Calu3 (cell line): Measurements from ENCODE around the gene PTPRN2. TPM values are rescaled to one million over a fixed set of nuclear protein-coding genes. Genes with fewer than 3 reads are reported as not detected.

Source experiments
- BruUV-seq: library from RNA; stranded (reverse); fragments of 400-500 nt; replicated peaks from 2 replicates; lab custom pipeline; 2021; lab: Mats Ljungman, UMichigan
- CTCF ChIA-PET: fragments of 300-600 bp; sonication (Branson Sonifier 250); formaldehyde crosslinking; loops from one replicate; lab custom pipeline; 2022; ENCODE audit warnings: antibody characterized with exemption; lab: Charles Lee
- DNase-seq: peaks from one replicate; pipeline ENCODE4 v3.0.0; 2022
- H3K27ac Mint-ChIP-seq: one replicate; pipeline ENCODE4 v1.8.0; 2022; ENCODE audit warnings: mixed read lengths; ENCODE audit not compliant: unreplicated experiment
- H3K27me3 Mint-ChIP-seq: one replicate; pipeline ENCODE4 v1.8.0; 2022; ENCODE audit warnings: mixed read lengths; ENCODE audit not compliant: unreplicated experiment
- H3K36me3 Mint-ChIP-seq: one replicate; pipeline ENCODE4 v1.8.0; 2022; ENCODE audit warnings: mild to moderate bottlenecking, moderate library complexity, mixed read lengths; ENCODE audit not compliant: insufficient read depth, unreplicated experiment
- H3K4me1 Mint-ChIP-seq: one replicate; pipeline ENCODE4 v1.8.0; 2022; ENCODE audit warnings: mild to moderate bottlenecking, low read depth, mixed read lengths; ENCODE audit not compliant: unreplicated experiment
- H3K4me3 Mint-ChIP-seq: one replicate; pipeline ENCODE4 v1.8.0; 2022; ENCODE audit warnings: mild to moderate bottlenecking, low read depth, moderate library complexity, mixed read lengths; ENCODE audit not compliant: unreplicated experiment
- H3K9me3 Mint-ChIP-seq: one replicate; pipeline ENCODE4 v1.8.0; 2022; ENCODE audit warnings: low read depth, mixed read lengths; ENCODE audit not compliant: unreplicated experiment
- CTCF ChIP-seq: fragments of 200-600 bp; IDR thresholded peaks from one replicate; pipeline ENCODE4 v1.8.0; 2022; ENCODE audit warnings: antibody characterized with exemption; ENCODE audit not compliant: unreplicated experiment
- intact Hi-C: fragments of 100-400 bp; cut with micrococcal nuclease; formaldehyde crosslinking; loops from one replicate; pipeline ENCODE4 v1.10.0; 2022; ENCODE audit not compliant: unreplicated experiment
- total RNA-seq: library from RNA; stranded (reverse); gene quantifications from 2 replicates; pipeline ENCODE4 v1.2.3, GENCODE V29; 2022

The PTPRN2 gene
- total RNA-seq, 1 experiment from 2014 or later: 2.0 TPM

DNA sequence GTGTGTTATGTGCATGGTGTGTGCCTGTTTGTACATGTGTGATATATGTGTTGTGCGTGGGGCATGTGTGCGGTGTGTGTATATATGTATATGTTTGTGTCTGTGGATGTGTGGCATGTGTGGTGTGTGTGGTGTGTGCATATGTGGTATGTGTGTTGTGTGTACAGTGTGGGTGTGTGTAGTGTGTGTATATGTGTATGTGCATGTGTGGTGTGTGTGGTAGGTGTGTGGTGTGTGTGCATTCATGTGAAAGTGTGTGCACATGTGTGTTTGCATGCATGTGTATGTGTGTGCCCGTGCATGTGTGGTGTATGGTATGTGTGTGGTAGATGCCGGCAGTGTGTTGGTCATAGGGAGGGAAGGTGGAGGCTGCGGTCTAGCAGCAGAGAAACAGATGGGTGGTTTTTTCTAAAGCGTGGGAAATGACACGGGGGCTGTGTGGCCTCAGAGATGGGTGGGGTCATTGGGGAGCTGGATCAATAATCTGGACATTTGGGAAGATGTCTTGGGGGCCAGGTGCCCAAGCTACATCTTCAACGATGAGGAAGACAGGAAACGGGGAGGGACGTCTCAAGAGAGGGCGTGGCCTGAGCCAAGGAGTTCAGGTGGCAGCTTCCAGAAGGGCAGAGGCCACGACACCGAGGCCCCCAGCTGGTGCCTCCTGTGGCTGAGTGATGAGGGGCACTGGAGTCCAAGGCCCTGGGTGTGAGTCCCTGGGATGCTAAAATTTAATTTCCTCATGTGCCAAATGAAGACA lies 769.5 kb downstream of the PTPRN2 start:
- H3K36me3 Mint-ChIP-seq: no peaks in the 10 kb centered on the region
- CTCF ChIA-PET: no interaction called here
- TF ChIP-seq CTCF: no peak
- H3K4me1 Mint-ChIP-seq: no peaks in the 10 kb centered on the region
- H3K4me3 Mint-ChIP-seq: no peak overlapping the region
- no peaks in the 10 kb centered on the region for H3K27me3 Mint-ChIP-seq
- no TSS peak for BruUV-seq
- no peak overlapping the region for H3K27ac Mint-ChIP-seq
- H3K9me3 Mint-ChIP-seq: peaks cover 9% of the 10 kb centered on the region
- DNase-seq: no peak
- intact Hi-C loops: no loop called here

DNA sequence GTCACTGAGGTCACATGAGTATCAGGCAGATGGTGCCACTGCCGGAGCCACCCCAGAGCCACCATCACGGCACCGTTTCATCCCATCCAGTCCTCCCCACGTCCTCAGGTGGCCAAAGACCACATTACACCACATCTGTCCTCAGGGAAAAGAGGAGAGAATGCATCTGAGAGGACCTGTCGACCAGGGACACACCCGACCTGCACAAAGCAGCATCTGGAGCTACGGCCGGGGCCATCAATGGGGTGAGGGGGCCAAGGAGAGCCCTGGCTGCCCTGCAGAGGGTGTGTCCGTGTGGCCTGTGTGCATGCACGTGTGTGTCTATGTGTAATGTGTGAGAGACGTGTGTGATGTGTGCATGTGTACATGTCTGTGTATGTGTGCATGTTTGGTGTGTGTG lies 770.2 kb downstream of the PTPRN2 start:
- DNase-seq: no peak
- Mint-ChIP-seq H3K27me3 (no peaks in the 10 kb centered on the region), H3K36me3 (no peaks in the 10 kb centered on the region), H3K4me1 (no peaks in the 10 kb centered on the region), H3K4me3 (no peak overlapping the region), H3K27ac (no peak overlapping the region), H3K9me3 (peaks cover 9% of the 10 kb centered on the region)
- no peak for TF ChIP-seq CTCF
- CTCF ChIA-PET: no interaction called here
- no TSS peak for BruUV-seq
- intact Hi-C loops: no loop called here

- H3K9me3 Mint-ChIP-seq: peaks cover 9% of the 10 kb centered on the region
- no TSS peak for BruUV-seq
- intact Hi-C loops: no loop called here
- DNase-seq: no peak
- H3K27me3 Mint-ChIP-seq: no peaks in the 10 kb centered on the region
- no peak overlapping the region for H3K4me3 Mint-ChIP-seq
- CTCF ChIA-PET: no interaction called here
- TF ChIP-seq CTCF: no peak
- no peaks in the 10 kb centered on the region for H3K4me1 Mint-ChIP-seq
- H3K27ac Mint-ChIP-seq: no peak overlapping the region
- H3K36me3 Mint-ChIP-seq: no peaks in the 10 kb centered on the region
Measured at GRCh38 chr7:157816526-157817250, 770.9 kb downstream of the PTPRN2 start.

DNA sequence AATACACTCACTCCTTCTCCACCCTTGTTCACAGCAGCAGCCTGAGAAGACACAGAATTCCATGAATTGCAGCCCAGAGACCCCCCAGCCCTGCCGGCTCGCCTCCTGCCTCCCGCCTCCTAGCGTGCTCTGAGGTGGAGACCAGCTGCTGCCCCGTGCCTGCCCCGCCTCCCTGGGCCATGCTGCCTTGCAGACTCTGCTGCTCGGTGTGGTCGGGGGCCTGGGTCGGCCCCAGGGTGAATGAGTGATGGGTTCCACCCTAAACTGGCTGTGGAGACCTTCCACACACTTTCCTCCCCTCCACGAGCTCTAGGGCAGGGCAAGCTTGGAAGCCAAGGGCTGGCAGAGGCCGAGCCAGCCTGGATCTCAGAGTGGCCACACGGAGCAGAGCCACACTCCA lies 771.5 kb downstream of the PTPRN2 start:
- Mint-ChIP-seq H3K9me3 (peaks cover 9% of the 10 kb centered on the region), H3K27me3 (no peaks in the 10 kb centered on the region), H3K27ac (no peak overlapping the region), H3K4me3 (no peak overlapping the region), H3K36me3 (no peaks in the 10 kb centered on the region), H3K4me1 (no peaks in the 10 kb centered on the region)
- no TSS peak for BruUV-seq
- no peak for TF ChIP-seq CTCF
- intact Hi-C loops: no loop called here
- no peak for DNase-seq
- CTCF ChIA-PET: no interaction called here
